Measurements from ENCODE around the gene SLC25A30. TPM values are rescaled to one million over a fixed set of nuclear protein-coding genes. Genes with fewer than 3 reads are reported as not detected.
"Not testable (repeated sequence)": the region's sequence is repeated elsewhere in the genome, so short reads cannot be mapped to it uniquely, and the experiment has no call there.

Gene SLC25A30
- total RNA-seq, 1 donor from 2014 or later = 11.5 TPM

- TF ChIP-seq POLR2AphosphoS5 (IDR thresholded peaks at IDR 0.05; ENCODE audit: insufficient read depth in 1 of 2, low read depth in 1 of 2) (no peak), CTCF (IDR thresholded peaks at IDR 0.05) (no peak), POLR2A (IDR thresholded peaks at IDR 0.05) (no peak)
- Histone ChIP-seq H3K9me3 (no peaks in the 10 kb centered on the region), H3K36me3 (no peaks in the 10 kb centered on the region), H3K27ac (no peak overlapping the region), H3K4me1 (no peaks in the 10 kb centered on the region), H3K4me3 (no peak overlapping the region), H3K27me3 (no peaks in the 10 kb centered on the region)
- no peak for DNase-seq (ENCODE audit: extremely low spot score in 2 of 2)
- intact Hi-C loops (cut with DNase I) = no loop called here
These were observed 4.6 kb upstream of the SLC25A30 start for GRCh38 chr13:45422731-45423292.

GRCh38 chr13:45419945-45420344, 1.8 kb upstream of the SLC25A30 start:
- H3K4me1 ChIP-seq = peaks cover 14% of the 10 kb centered on the region
- intact Hi-C loops (cut with DNase I) = loop anchor here (5.0 kb wide), 1 partner anchor 42 kb away; the partner anchor contains the start of gene COG3
- H3K27ac ChIP-seq = no peak overlapping the region
- no peak overlapping the region for H3K4me3 ChIP-seq
- H3K36me3 ChIP-seq = no peaks in the 10 kb centered on the region
- no peaks in the 10 kb centered on the region for H3K9me3 ChIP-seq
- TF ChIP-seq POLR2AphosphoS5 (IDR thresholded peaks at IDR 0.05; ENCODE audit: insufficient read depth in 1 of 2, low read depth in 1 of 2) (no peak), POLR2A (IDR thresholded peaks at IDR 0.05) (no peak), CTCF (IDR thresholded peaks at IDR 0.05) (no peak)
- no peak for DNase-seq (ENCODE audit: extremely low spot score in 2 of 2)
- H3K27me3 ChIP-seq = no peaks in the 10 kb centered on the region

- peaks cover 19% of the 10 kb centered on the region for H3K4me1 ChIP-seq
- H3K9me3 ChIP-seq; H3K27ac ChIP-seq; DNase-seq (ENCODE audit: extremely low spot score in 2 of 2); H3K36me3 ChIP-seq; H3K27me3 ChIP-seq; H3K4me3 ChIP-seq: not testable (repeated sequence)
- intact Hi-C loops (cut with DNase I) = loop anchor here (5.0 kb wide), 1 partner anchor 43 kb away; the partner anchor contains the start of gene COG3
These were observed 1.2 kb upstream of the SLC25A30 start for GRCh38 chr13:45419389-45419788.

GRCh38 chr13:45416516-45417128, 1.6 kb downstream of the SLC25A30 start:
- H3K4me3 ChIP-seq = peak overlapping the region; percentile 62 to 88
- intact Hi-C loops (cut with DNase I) = loop anchor here (5.0 kb wide), 1 partner anchor 46 kb away; the partner anchor contains the start of gene COG3

GRCh38 chr13:45415112-45415511, 3.1 kb downstream of the SLC25A30 start:
- Histone ChIP-seq H3K27me3 (no peaks in the 10 kb centered on the region), H3K36me3 (peaks cover 0 to 8% of the 10 kb centered on the region in 2 donors), H3K4me3 (peak overlapping the region; percentile 17 to 25), H3K4me1 (peaks cover 29% of the 10 kb centered on the region), H3K27ac (peak overlapping the region; percentile 49), H3K9me3 (no peaks in the 10 kb centered on the region)
- no peak for DNase-seq (ENCODE audit: extremely low spot score in 2 of 2)
- intact Hi-C loops (cut with DNase I) = loop anchor here (5.0 kb wide), 1 partner anchor 47 kb away; the partner anchor contains the start of gene COG3
- no peak for TF ChIP-seq POLR2A (IDR thresholded peaks at IDR 0.05)
- TF ChIP-seq CTCF (IDR thresholded peaks at IDR 0.05) = no peak
- TF ChIP-seq POLR2AphosphoS5 (IDR thresholded peaks at IDR 0.05; ENCODE audit: insufficient read depth in 1 of 2, low read depth in 1 of 2) = no peak

More at GRCh38 chr13:45416516-45417128, 1.6 kb downstream of the SLC25A30 start:
- no peaks in the 10 kb centered on the region for H3K36me3 ChIP-seq
- no peaks in the 10 kb centered on the region for H3K27me3 ChIP-seq
- H3K4me1 ChIP-seq = peaks cover 29% of the 10 kb centered on the region
- H3K27ac ChIP-seq = peak overlapping the region; percentile 91
- no peaks in the 10 kb centered on the region for H3K9me3 ChIP-seq
- peak in 1 of 2 donors; percentile 27 for DNase-seq (ENCODE audit: extremely low spot score in 2 of 2)
- TF ChIP-seq POLR2AphosphoS5 (IDR thresholded peaks at IDR 0.05; ENCODE audit: insufficient read depth in 1 of 2, low read depth in 1 of 2) = no peak
- TF ChIP-seq CTCF (IDR thresholded peaks at IDR 0.05) = no peak
- no peak for TF ChIP-seq POLR2A (IDR thresholded peaks at IDR 0.05)

All from vagina (tissue), 2 donors.